Testis (tissue), 2 donors: Measurements from ENCODE around the gene CAPRIN1.

ENCODE experiments used
- POLR2A ChIP-seq: fragments of 450-650 bp; IDR thresholded peaks from one replicate; pipeline ENCODE4 v1.6.1; 2017; ENCODE audit warnings: antibody characterized with exemption, mild to moderate bottlenecking, moderate library complexity
- TF ChIP-seq, protein P1 (sequence below), 3 experiments: fragments of 450-650 bp in 2 of 3; fragments of 200-600 bp in 1 of 3; sonication (generic) in 1 of 3; IDR thresholded peaks; one replicate each; pipeline ENCODE4 v1.5.1; 2016 to 2019; ENCODE audit warnings: antibody characterized with exemption in 3 of 3, mild to moderate bottlenecking in 2 of 3, moderate library complexity in 1 of 3

GRCh38 chr11:34150494-34151151 lies 99.1 kb downstream of the CAPRIN1 start:
- TF ChIP-seq, protein P1, sequence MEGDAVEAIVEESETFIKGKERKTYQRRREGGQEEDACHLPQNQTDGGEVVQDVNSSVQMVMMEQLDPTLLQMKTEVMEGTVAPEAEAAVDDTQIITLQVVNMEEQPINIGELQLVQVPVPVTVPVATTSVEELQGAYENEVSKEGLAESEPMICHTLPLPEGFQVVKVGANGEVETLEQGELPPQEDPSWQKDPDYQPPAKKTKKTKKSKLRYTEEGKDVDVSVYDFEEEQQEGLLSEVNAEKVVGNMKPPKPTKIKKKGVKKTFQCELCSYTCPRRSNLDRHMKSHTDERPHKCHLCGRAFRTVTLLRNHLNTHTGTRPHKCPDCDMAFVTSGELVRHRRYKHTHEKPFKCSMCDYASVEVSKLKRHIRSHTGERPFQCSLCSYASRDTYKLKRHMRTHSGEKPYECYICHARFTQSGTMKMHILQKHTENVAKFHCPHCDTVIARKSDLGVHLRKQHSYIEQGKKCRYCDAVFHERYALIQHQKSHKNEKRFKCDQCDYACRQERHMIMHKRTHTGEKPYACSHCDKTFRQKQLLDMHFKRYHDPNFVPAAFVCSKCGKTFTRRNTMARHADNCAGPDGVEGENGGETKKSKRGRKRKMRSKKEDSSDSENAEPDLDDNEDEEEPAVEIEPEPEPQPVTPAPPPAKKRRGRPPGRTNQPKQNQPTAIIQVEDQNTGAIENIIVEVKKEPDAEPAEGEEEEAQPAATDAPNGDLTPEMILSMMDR (IDR thresholded peaks at IDR 0.05) = no peak
- no peak for TF ChIP-seq POLR2A
